Measurements from ENCODE around the gene TNRC18. TPM values are rescaled to one million over a fixed set of nuclear protein-coding genes. Genes with fewer than 3 reads are reported as not detected.
"Not testable (repeated sequence)": the region's sequence is repeated elsewhere in the genome, so short reads cannot be mapped to it uniquely, and the experiment has no call there.

The TNRC18 gene
- total RNA-seq, 1 experiment from 2014 or later = 91.7 TPM

- ChIA-PET CTCF (interaction anchor here (0.6 kb wide), 1 partner anchor 946 kb away, joined by 7 read pairs; no protein-coding TSS in a partner anchor), POLR2A (ENCODE audit: low non-redundant PET) (no interaction called here)
- BruUV-seq (replicated peaks) = no TSS peak
- no peaks in the 10 kb centered on the region for H3K36me3 ChIP-seq (ENCODE audit: insufficient read depth, low read length, poor library complexity, severe bottlenecking)
- DNase-seq (ENCODE audit: low spot score) = no peak
- intact Hi-C loops (cut with micrococcal nuclease; ENCODE audit: unreplicated experiment) = no loop called here
- no peaks in the 10 kb centered on the region for H3K9me3 ChIP-seq (ENCODE audit: low read depth, low read length, poor library complexity, severe bottlenecking)
- H3K27me3 ChIP-seq (replicated peaks; ENCODE audit: insufficient read depth, low read depth, low read length, poor library complexity) = no peaks in the 10 kb centered on the region
- H3K4me3 ChIP-seq (ENCODE audit: low read depth, low read length, poor library complexity, severe bottlenecking) = no peak overlapping the region
- H3K27ac ChIP-seq (ENCODE audit: low read depth, low read length, poor library complexity, severe bottlenecking) = no peak overlapping the region
- H3K4me1 ChIP-seq (ENCODE audit: insufficient read depth, low read length, poor library complexity, severe bottlenecking) = no peaks in the 10 kb centered on the region
- TF ChIP-seq CTCF (conservative IDR thresholded peaks at IDR 0.05; ENCODE audit: low read depth, low read length) (no peak), EZH2 (IDR thresholded peaks at IDR 0.05; ENCODE audit: borderline replicate concordance, low read depth, low read length, poor library complexity, severe bottlenecking) (no peak)
These were observed 149.2 kb downstream of the TNRC18 start for GRCh38 chr7:5274441-5274840.

- BruUV-seq (replicated peaks); H3K4me3 ChIP-seq (ENCODE audit: low read depth, low read length, poor library complexity, severe bottlenecking); CTCF ChIA-PET; H3K9me3 ChIP-seq (ENCODE audit: low read depth, low read length, poor library complexity, severe bottlenecking); POLR2A ChIA-PET (ENCODE audit: low non-redundant PET); H3K27ac ChIP-seq (ENCODE audit: low read depth, low read length, poor library complexity, severe bottlenecking); H3K4me1 ChIP-seq (ENCODE audit: insufficient read depth, low read length, poor library complexity, severe bottlenecking); H3K36me3 ChIP-seq (ENCODE audit: insufficient read depth, low read length, poor library complexity, severe bottlenecking); intact Hi-C loops (cut with micrococcal nuclease; ENCODE audit: unreplicated experiment); H3K27me3 ChIP-seq (replicated peaks; ENCODE audit: insufficient read depth, low read depth, low read length, poor library complexity); DNase-seq (ENCODE audit: low spot score): not testable (repeated sequence)
These were observed 149.7 kb downstream of the TNRC18 start for GRCh38 chr7:5273831-5274405.

- no TSS peak for BruUV-seq (replicated peaks)
- Histone ChIP-seq H3K36me3 (ENCODE audit: insufficient read depth, low read length, poor library complexity, severe bottlenecking) (no peaks in the 10 kb centered on the region), H3K4me1 (ENCODE audit: insufficient read depth, low read length, poor library complexity, severe bottlenecking) (no peaks in the 10 kb centered on the region), H3K4me3 (ENCODE audit: low read depth, low read length, poor library complexity, severe bottlenecking) (no peak overlapping the region), H3K9me3 (ENCODE audit: low read depth, low read length, poor library complexity, severe bottlenecking) (no peaks in the 10 kb centered on the region), H3K27ac (ENCODE audit: low read depth, low read length, poor library complexity, severe bottlenecking) (no peak overlapping the region), H3K27me3 (replicated peaks; ENCODE audit: insufficient read depth, low read depth, low read length, poor library complexity) (no peaks in the 10 kb centered on the region)
- no peak for TF ChIP-seq CTCF (conservative IDR thresholded peaks at IDR 0.05; ENCODE audit: low read depth, low read length)
- no peak for TF ChIP-seq EZH2 (IDR thresholded peaks at IDR 0.05; ENCODE audit: borderline replicate concordance, low read depth, low read length, poor library complexity, severe bottlenecking)
- DNase-seq (ENCODE audit: low spot score) = no peak
- ChIA-PET CTCF (no interaction called here), POLR2A (ENCODE audit: low non-redundant PET) (interaction anchor here (0.6 kb wide), 1 partner anchor 89 kb away, joined by 8 read pairs; no protein-coding TSS in a partner anchor)
- intact Hi-C loops (cut with micrococcal nuclease; ENCODE audit: unreplicated experiment) = no loop called here
These were observed 152.8 kb downstream of the TNRC18 start for GRCh38 chr7:5270788-5271187.

GRCh38 chr7:5269992-5270657 lies 153.5 kb downstream of the TNRC18 start:
- H3K4me3 ChIP-seq (ENCODE audit: low read depth, low read length, poor library complexity, severe bottlenecking); DNase-seq (ENCODE audit: low spot score); H3K9me3 ChIP-seq (ENCODE audit: low read depth, low read length, poor library complexity, severe bottlenecking); BruUV-seq (replicated peaks); POLR2A ChIA-PET (ENCODE audit: low non-redundant PET); CTCF ChIA-PET; H3K27ac ChIP-seq (ENCODE audit: low read depth, low read length, poor library complexity, severe bottlenecking); intact Hi-C loops (cut with micrococcal nuclease; ENCODE audit: unreplicated experiment); H3K27me3 ChIP-seq (replicated peaks; ENCODE audit: insufficient read depth, low read depth, low read length, poor library complexity); H3K4me1 ChIP-seq (ENCODE audit: insufficient read depth, low read length, poor library complexity, severe bottlenecking); H3K36me3 ChIP-seq (ENCODE audit: insufficient read depth, low read length, poor library complexity, severe bottlenecking): not testable (repeated sequence)

GRCh38 chr7:5267829-5268228 lies 155.8 kb downstream of the TNRC18 start:
- H3K9me3 ChIP-seq (ENCODE audit: low read depth, low read length, poor library complexity, severe bottlenecking); BruUV-seq (replicated peaks); DNase-seq (ENCODE audit: low spot score); H3K4me1 ChIP-seq (ENCODE audit: insufficient read depth, low read length, poor library complexity, severe bottlenecking); CTCF ChIA-PET; H3K36me3 ChIP-seq (ENCODE audit: insufficient read depth, low read length, poor library complexity, severe bottlenecking); H3K27ac ChIP-seq (ENCODE audit: low read depth, low read length, poor library complexity, severe bottlenecking); POLR2A ChIA-PET (ENCODE audit: low non-redundant PET); H3K27me3 ChIP-seq (replicated peaks; ENCODE audit: insufficient read depth, low read depth, low read length, poor library complexity); intact Hi-C loops (cut with micrococcal nuclease; ENCODE audit: unreplicated experiment); H3K4me3 ChIP-seq (ENCODE audit: low read depth, low read length, poor library complexity, severe bottlenecking): not testable (repeated sequence)
